IMR-90 (cell line): Measurements from ENCODE around the gene KHNYN. TPM values are rescaled to one million over a fixed set of nuclear protein-coding genes. Genes with fewer than 3 reads are reported as not detected.

Source experiments
- ATAC-seq: fragments of 200-7000 bp; cut with Tn5 transposase; 2 replicates; pipeline ENCODE4 v1.9.1; 2020; ENCODE audit warnings: low read depth, mild to moderate bottlenecking, moderate library complexity
- BruUV-seq: library from RNA; stranded (reverse); fragments of 400-500 nt; replicated peaks from 2 replicates; lab custom pipeline; 2021; lab: Mats Ljungman, UMichigan
- CTCF ChIA-PET: fragments of 300-600 bp; formaldehyde crosslinking; extraction: SDS; loops from one replicate; lab custom pipeline; 2021; ENCODE audit warnings: antibody characterized with exemption; lab: Yijun Ruan, JAX
- POLR2A ChIA-PET: fragments of 300-600 bp; sonication (Branson Sonifier 250); formaldehyde crosslinking; loops from one replicate; lab custom pipeline; 2022; ENCODE audit warnings: antibody characterized with exemption; ENCODE audit not compliant: unreplicated experiment; lab: Charles Lee
- DNase-seq: peaks from one replicate; pipeline ENCODE4 v3.0.0; 2013
- H2AFZ ChIP-seq: replicated peaks from 2 replicates; pipeline ENCODE3; 2013; ENCODE audit warnings: low read length, mild to moderate bottlenecking; ENCODE audit not compliant: poor library complexity
- H2AK5ac ChIP-seq: 2 replicates; pipeline ENCODE4 v1.6.1; 2013; ENCODE audit warnings: low read depth, low read length, inconsistent platforms
- H2AK9ac ChIP-seq: replicated peaks from 2 replicates; pipeline ENCODE3; 2013; ENCODE audit warnings: mild to moderate bottlenecking, low read depth, low read length, moderate library complexity; ENCODE audit not compliant: poor library complexity
- H2BK120ac ChIP-seq: 2 replicates; pipeline ENCODE4 v1.6.1; 2013; ENCODE audit warnings: low read depth, low read length, inconsistent platforms
- H2BK15ac ChIP-seq: 3 replicates; pipeline ENCODE4 v1.6.1; 2013; ENCODE audit warnings: low read depth, low read length, inconsistent platforms
- H2BK20ac ChIP-seq: 2 replicates; pipeline ENCODE4 v1.6.1; 2013; ENCODE audit warnings: low read depth, mild to moderate bottlenecking, inconsistent platforms, low read length, moderate library complexity
- H2BK5ac ChIP-seq: 2 replicates; pipeline ENCODE4 v1.6.1; 2013; ENCODE audit warnings: mild to moderate bottlenecking, low read depth, low read length, inconsistent platforms; ENCODE audit not compliant: poor library complexity, severe bottlenecking
- H3K14ac ChIP-seq: replicated peaks from 2 replicates; pipeline ENCODE4 v1.6.1; 2013; ENCODE audit warnings: low read depth, low read length, inconsistent platforms
- H3K18ac ChIP-seq: 2 replicates; pipeline ENCODE4 v1.6.1; 2013; ENCODE audit warnings: low read depth, low read length, control low read depth
- H3K23ac ChIP-seq: 2 replicates; pipeline ENCODE4 v1.6.1; 2013; ENCODE audit warnings: low read depth, low read length, inconsistent platforms
- H3K27ac ChIP-seq: 2 replicates; pipeline ENCODE4 v1.5.1; 2013; ENCODE audit warnings: mild to moderate bottlenecking, control low read depth, low read length; ENCODE audit not compliant: insufficient read depth
- H3K27me3 ChIP-seq: 2 replicates; pipeline ENCODE4 v1.6.1; 2013; ENCODE audit warnings: low read length; ENCODE audit not compliant: control insufficient read depth, insufficient read depth
- H3K36me3 ChIP-seq: 2 replicates; pipeline ENCODE4 v1.6.1; 2013; ENCODE audit warnings: low read length, mixed read lengths; ENCODE audit not compliant: control insufficient read depth, insufficient read depth
- H3K4ac ChIP-seq: 2 replicates; pipeline ENCODE4 v1.6.1; 2013; ENCODE audit warnings: low read depth, low read length, inconsistent platforms
- H3K4me1 ChIP-seq: 2 replicates; pipeline ENCODE4 v1.6.1; 2013; ENCODE audit warnings: low read length, mixed read lengths; ENCODE audit not compliant: control insufficient read depth, insufficient read depth
- H3K4me2 ChIP-seq: 2 replicates; pipeline ENCODE4 v1.6.1; 2013; ENCODE audit warnings: low read depth, mild to moderate bottlenecking, control low read depth, low read length, moderate library complexity
- H3K4me3 ChIP-seq: 2 replicates; pipeline ENCODE4 v1.5.1; 2013; ENCODE audit warnings: low read depth, mild to moderate bottlenecking, control low read depth, low read length, moderate library complexity; ENCODE audit not compliant: insufficient read depth
- H3K56ac ChIP-seq: 2 replicates; pipeline ENCODE4 v1.6.1; 2013; ENCODE audit warnings: low read length, inconsistent platforms; ENCODE audit not compliant: insufficient read depth; ENCODE audit errors: extremely low read depth
- H3K79me1 ChIP-seq, 2 experiments: 2 replicates each; pipeline ENCODE4 v1.6.1; 2013; ENCODE audit warnings: low read length in 2 of 2, inconsistent platforms in 1 of 2, low read depth in 1 of 2
- H3K9ac ChIP-seq: 2 replicates; pipeline ENCODE4 v1.6.1; 2013; ENCODE audit warnings: low read depth, low read length, control low read depth
- H3K9me1 ChIP-seq: 2 replicates; pipeline ENCODE4 v1.6.1; 2013; ENCODE audit warnings: low read length, inconsistent platforms; ENCODE audit not compliant: insufficient read depth
- H3K9me3 ChIP-seq: 2 replicates; pipeline ENCODE4 v1.6.1; 2013; ENCODE audit warnings: low read length; ENCODE audit not compliant: control insufficient read depth, insufficient read depth
- H4K20me1 ChIP-seq: 2 replicates; pipeline ENCODE4 v1.6.1; 2013; ENCODE audit warnings: low read length, inconsistent platforms; ENCODE audit not compliant: insufficient read depth
- H4K5ac ChIP-seq: 2 replicates; pipeline ENCODE4 v1.6.1; 2013; ENCODE audit warnings: mild to moderate bottlenecking, low read depth, low read length, control low read depth
- H4K8ac ChIP-seq, 2 experiments: 2 replicates each; pipeline ENCODE4 v1.6.1; 2013; ENCODE audit warnings: low read depth in 2 of 2, low read length in 2 of 2, control low read depth in 1 of 2, inconsistent platforms in 1 of 2
- H4K91ac ChIP-seq: 2 replicates; pipeline ENCODE4 v1.6.1; 2013; ENCODE audit warnings: low read depth, low read length, inconsistent platforms; ENCODE audit not compliant: insufficient read depth
- CEBPB ChIP-seq: IDR thresholded peaks from 2 replicates; pipeline ENCODE4 v1.6.1; 2012; ENCODE audit warnings: low read depth, low read length, improper control_type of control experiment
- CHD1 ChIP-seq: IDR thresholded peaks from 2 replicates; pipeline ENCODE4 v1.6.1; 2012; ENCODE audit warnings: low read depth, low read length, improper control_type of control experiment
- CTCF ChIP-seq: conservative IDR thresholded peaks from 2 replicates; pipeline ENCODE4 v1.5.1; 2012; ENCODE audit warnings: mild to moderate bottlenecking, low read depth, low read length, improper control_type of control experiment
- ELK1 ChIP-seq: fragments of 150-350 bp; IDR thresholded peaks from 2 replicates; pipeline ENCODE4 v1.6.1; 2016; ENCODE audit warnings: low read depth, mild to moderate bottlenecking, low read length, moderate library complexity, borderline replicate concordance
- FOS ChIP-seq: fragments of 150-350 bp; IDR thresholded peaks from 2 replicates; pipeline ENCODE4 v1.6.1; 2016; ENCODE audit warnings: low read depth, low read length
- MAFK ChIP-seq: IDR thresholded peaks from 2 replicates; pipeline ENCODE4 v1.6.1; 2012; ENCODE audit warnings: low read depth, low read length, improper control_type of control experiment
- MAZ ChIP-seq: IDR thresholded peaks from 2 replicates; pipeline ENCODE4 v1.6.1; 2012; ENCODE audit warnings: low read depth, mild to moderate bottlenecking, low read length, improper control_type of control experiment, moderate library complexity, borderline replicate concordance
- MXI1 ChIP-seq: IDR thresholded peaks from 2 replicates; pipeline ENCODE4 v1.6.1; 2012; ENCODE audit warnings: low read depth, mild to moderate bottlenecking, low read length, moderate library complexity, borderline replicate concordance
- NFE2L2 ChIP-seq: fragments of 150-350 bp; IDR thresholded peaks from 2 replicates; pipeline ENCODE4 v1.6.1; 2016; ENCODE audit warnings: low read depth, mild to moderate bottlenecking, low read length
- RAD21 ChIP-seq: IDR thresholded peaks from 2 replicates; pipeline ENCODE4 v1.6.1; 2012; ENCODE audit warnings: low read length, improper control_type of control experiment
- RCOR1 ChIP-seq: IDR thresholded peaks from 2 replicates; pipeline ENCODE4 v1.6.1; 2012; ENCODE audit warnings: mild to moderate bottlenecking, low read length, improper control_type of control experiment; ENCODE audit not compliant: insufficient replicate concordance
- RFX5 ChIP-seq: IDR thresholded peaks from 2 replicates; pipeline ENCODE4 v1.8.0; 2012; ENCODE audit warnings: low read depth, mild to moderate bottlenecking, low read length, moderate library complexity
- SMC3 ChIP-seq: fragments of 150-350 bp; IDR thresholded peaks from 2 replicates; pipeline ENCODE4 v1.6.1; 2016; ENCODE audit warnings: low read depth, mild to moderate bottlenecking, antibody characterized with exemption, low read length, moderate library complexity
- USF2 ChIP-seq: fragments of 150-350 bp; IDR thresholded peaks from 2 replicates; pipeline ENCODE4 v1.6.1; 2017; ENCODE audit warnings: mild to moderate bottlenecking, antibody characterized with exemption, low read length, low read depth
- WGBS, 2 experiments: methylation state at CpG; one replicate each; pipeline versions ENCODE4 v1.1.5 to v1.1.7; 2013; ENCODE audit warnings: missing lambda C conversion rate in 2 of 2; ENCODE audit not compliant: insufficient read length in 1 of 2; ENCODE audit errors: extremely low coverage in 2 of 2; 5-methylcytosine and 5-hydroxymethylcytosine counted together
- dilution Hi-C: fragments of 300-500 bp; cut with HindIII; formaldehyde crosslinking; loops from one replicate; pipeline ENCODE4 v1.14.3; 2018; ENCODE audit warnings: low sequenced_read_pairs; ENCODE audit not compliant: unreplicated experiment
- in situ Hi-C: fragments of 300-500 bp; cut with MboI; formaldehyde crosslinking; loops from 3 replicates; pipeline ENCODE4 v1.14.3; 2019; ENCODE audit warnings: low sequenced_read_pairs, inconsistent platforms, mixed read lengths
- intact Hi-C: fragments of 100-400 bp; cut with micrococcal nuclease; formaldehyde crosslinking; loops from 2 replicates; pipeline ENCODE4 v1.10.0; 2022
- polyA plus RNA-seq, 3 experiments: library from polyadenylated mRNA; depleted of rRNA; stranded (reverse); fragments of >200 nt; gene quantifications; 2 replicates each; pipeline ENCODE4 v1.2.3, GENCODE V29; 2012; ENCODE audit warnings: low replicate concordance in 1 of 3
- total RNA-seq: library from RNA; depleted of rRNA; stranded (reverse); fragments of >200 nt; gene quantifications from 2 replicates; pipeline ENCODE4 v1.2.3, GENCODE V29; 2012

Gene KHNYN
- total and polyA plus RNA-seq, 2 of the 4 experiments (the other 2 are of a cell fraction), result 18.9 to 24.4 TPM

- Histone ChIP-seq H3K79me1 (peaks cover 25 to 51% of the 10 kb centered on the region in 2 experiments), H3K9me1 (no peaks in the 10 kb centered on the region), H3K4me1 (peaks cover 11% of the 10 kb centered on the region), H3K4me3 (no peak overlapping the region), H4K5ac (no peak overlapping the region), H3K4me2 (no peak overlapping the region), H3K27ac (no peak overlapping the region), H3K23ac (no peak overlapping the region), H3K56ac (no peak overlapping the region), H2BK120ac (no peak overlapping the region), H3K18ac (no peak overlapping the region), H3K9ac (no peak overlapping the region), H2BK5ac (no peak overlapping the region), H2AK5ac (no peak overlapping the region), H4K20me1 (peaks cover 22% of the 10 kb centered on the region), H3K14ac (no peak overlapping the region), H2BK20ac (no peak overlapping the region), H4K91ac (no peak overlapping the region), H2AFZ (no peak overlapping the region), H3K4ac (no peak overlapping the region), H4K8ac (no peak overlapping the region), H3K27me3 (no peaks in the 10 kb centered on the region), H2BK15ac (no peak overlapping the region), H3K9me3 (no peaks in the 10 kb centered on the region), H2AK9ac (no peak overlapping the region), H3K36me3 (peaks cover 61% of the 10 kb centered on the region)
- ChIA-PET CTCF (interaction anchor here (0.6 to 3.4 kb wide), 9 partner anchors 10 to 118 kb away, joined by 3 to 28 read pairs (median 3); no protein-coding TSS in a partner anchor), POLR2A (interaction anchor here (1.4 kb wide), 1 partner anchor 17 kb away, joined by 4 read pairs; no protein-coding TSS in a partner anchor)
- WGBS, 2 experiments, result no CpG with 5 or more reads among the region's 5 CpGs
- ATAC-seq (peak; percentile 72), DNase-seq (peak; percentile 85)
- intact Hi-C loops, result loop anchor here (1.0 to 10.0 kb wide), 4 partner anchors 71 to 222 kb away; partner anchors contain the start of genes CHMP4A and MDP1
- dilution Hi-C loops, result no loop called here
- no TSS peak for BruUV-seq
- in situ Hi-C loops, result loop anchor here (5.0 to 25.0 kb wide), 5 partner anchors 72 to 1124 kb away; partner anchors contain the start of genes BCL2L2, FITM1, GMPR2 and NEDD8
- TF ChIP-seq RAD21 (peak; percentile 86), SMC3 (peak; percentile 83), NFE2L2 (no peak), CTCF (peak; percentile 84), RCOR1 (no peak), CHD1 (no peak), CEBPB (no peak), FOS (no peak), RFX5 (0 out of 2 replicates have a peak, but pooled peaks have one; percentile 9), ELK1 (no peak), USF2 (no peak), MAFK (peak; percentile 30; the same call in 1 of the 2 replicates), MXI1 (0 out of 2 replicates have a peak, but pooled peaks have one; percentile 35), MAZ (peak; percentile 31; the same call in 1 of the 2 replicates)
Measured at GRCh38 chr14:24436355-24437019, 6.7 kb downstream of the KHNYN start.
